Right lobe of liver (tissue), 4 donors: ENCODE measurements around the gene SINHCAF.

Source experiments
- POLR2A ChIP-seq: fragments of 450-650 bp; IDR thresholded peaks from one replicate; pipeline ENCODE4 v1.6.1; 2017; ENCODE audit warnings: antibody characterized with exemption, mild to moderate bottlenecking
- TF ChIP-seq, protein P1 (sequence below), 4 donors: fragments of 200-600 bp in 3 of 4; fragments of 450-650 bp in 1 of 4; IDR thresholded peaks; one replicate each; pipeline versions ENCODE4 v1.5.1 to v1.8.0; 2016 to 2022; ENCODE audit warnings: antibody characterized with exemption in 4 of 4, mild to moderate bottlenecking in 2 of 4
- donor health status: DM: no; HTN: no; CAD: no.
- donor health status: DM: no; HTN: no; CAD: no.
- donor health status: DM: no; HTN: yes; CAD: no.

DNA sequence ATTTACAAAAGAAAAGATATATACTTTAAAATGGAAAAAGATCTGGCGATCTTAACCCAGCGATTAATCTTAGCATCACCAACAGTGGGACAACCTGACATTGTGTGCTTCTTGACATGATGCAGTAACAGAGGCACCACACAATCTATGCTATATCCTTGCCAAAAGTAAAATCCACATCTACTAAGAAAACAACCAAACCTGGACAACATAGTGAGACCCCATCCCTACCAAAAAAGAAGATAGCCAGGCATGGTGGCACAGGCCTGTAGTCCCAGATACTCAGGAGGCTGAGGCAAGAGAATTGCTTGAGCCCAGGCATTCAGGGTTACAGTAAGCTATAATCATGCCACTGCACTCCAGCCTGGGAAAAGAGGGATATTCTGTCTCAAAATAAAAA is 50.5 kb downstream of the SINHCAF start:
- TF ChIP-seq, protein P1, sequence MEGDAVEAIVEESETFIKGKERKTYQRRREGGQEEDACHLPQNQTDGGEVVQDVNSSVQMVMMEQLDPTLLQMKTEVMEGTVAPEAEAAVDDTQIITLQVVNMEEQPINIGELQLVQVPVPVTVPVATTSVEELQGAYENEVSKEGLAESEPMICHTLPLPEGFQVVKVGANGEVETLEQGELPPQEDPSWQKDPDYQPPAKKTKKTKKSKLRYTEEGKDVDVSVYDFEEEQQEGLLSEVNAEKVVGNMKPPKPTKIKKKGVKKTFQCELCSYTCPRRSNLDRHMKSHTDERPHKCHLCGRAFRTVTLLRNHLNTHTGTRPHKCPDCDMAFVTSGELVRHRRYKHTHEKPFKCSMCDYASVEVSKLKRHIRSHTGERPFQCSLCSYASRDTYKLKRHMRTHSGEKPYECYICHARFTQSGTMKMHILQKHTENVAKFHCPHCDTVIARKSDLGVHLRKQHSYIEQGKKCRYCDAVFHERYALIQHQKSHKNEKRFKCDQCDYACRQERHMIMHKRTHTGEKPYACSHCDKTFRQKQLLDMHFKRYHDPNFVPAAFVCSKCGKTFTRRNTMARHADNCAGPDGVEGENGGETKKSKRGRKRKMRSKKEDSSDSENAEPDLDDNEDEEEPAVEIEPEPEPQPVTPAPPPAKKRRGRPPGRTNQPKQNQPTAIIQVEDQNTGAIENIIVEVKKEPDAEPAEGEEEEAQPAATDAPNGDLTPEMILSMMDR (IDR thresholded peaks at IDR 0.05) = no peak
- no peak for TF ChIP-seq POLR2A
